GM18517 (cell line): ENCODE data around the gene MSH2.

ENCODE experiments used
- ATAC-seq: cut with Tn5 transposase; IDR thresholded peaks from one replicate; pipeline ENCODE4 v1.9.1; 2021; ENCODE audit warnings: mild to moderate bottlenecking, moderate library complexity; ENCODE audit not compliant: unreplicated experiment

The MSH2 gene

DNA sequence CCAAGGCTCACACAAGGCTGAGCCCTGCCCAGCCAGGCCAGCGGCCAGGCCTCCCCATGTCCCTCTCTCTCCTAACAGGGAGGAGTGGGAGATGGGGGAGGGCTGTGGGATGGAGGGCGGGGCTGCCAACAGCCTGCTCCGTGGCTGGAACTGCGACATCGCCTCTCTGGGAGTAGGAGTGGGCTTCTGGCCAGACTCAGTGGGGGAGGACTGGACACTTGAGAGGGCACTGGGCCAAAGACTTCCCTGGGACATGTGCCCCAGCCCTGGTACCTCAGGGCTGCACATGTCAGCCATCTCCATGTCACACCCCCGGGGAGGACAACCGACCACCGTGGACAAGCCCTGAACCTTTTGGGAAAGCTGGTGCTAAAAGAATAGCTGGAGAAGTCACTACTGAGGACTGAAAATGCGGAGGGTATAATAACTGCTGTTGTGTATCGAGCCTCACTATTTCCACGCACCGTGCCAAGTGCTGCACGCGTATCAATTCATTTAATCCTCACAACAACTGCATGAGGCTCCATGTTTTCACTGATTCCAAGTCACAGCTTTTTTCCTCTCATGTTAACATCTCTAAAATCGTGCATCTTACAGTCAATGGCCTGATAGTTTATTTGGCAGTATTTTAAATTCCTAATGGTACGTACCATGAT, 127.3 kb downstream of the MSH2 start:
- no peak for ATAC-seq

DNA sequence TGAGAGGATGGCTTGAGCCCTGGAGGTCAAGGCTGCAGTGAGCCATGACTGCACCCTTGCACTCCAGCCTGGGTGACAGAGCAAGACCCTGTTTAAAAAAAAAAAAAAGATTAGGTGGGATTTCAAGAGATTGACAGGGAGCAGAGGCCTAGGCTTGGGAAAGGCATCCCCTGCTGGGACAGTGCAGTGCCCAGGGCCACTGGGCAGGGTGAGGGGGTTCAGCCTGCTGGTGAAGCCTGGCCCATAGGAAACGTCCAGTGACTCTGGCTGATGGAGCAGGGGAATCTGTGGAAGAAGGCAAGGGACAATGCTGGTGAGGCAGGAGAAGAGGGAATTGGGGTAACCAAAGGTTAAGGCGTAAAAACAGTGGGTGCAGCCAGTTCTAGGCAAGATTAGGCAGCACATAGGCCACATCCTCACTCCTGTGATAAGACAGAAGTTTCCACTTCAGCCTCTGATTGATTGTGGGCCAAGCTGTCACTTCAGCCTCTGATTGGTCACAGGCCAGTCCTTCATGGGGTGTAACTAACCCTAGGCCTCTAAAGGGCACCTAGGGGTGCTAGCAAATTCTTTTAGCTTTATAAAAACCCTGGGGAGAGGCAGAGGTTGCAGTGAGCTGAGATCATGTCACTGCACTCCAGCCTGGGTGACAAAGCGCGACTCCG, 128.6 kb downstream of the MSH2 start:
- ATAC-seq: no peak
